ENCODE results near the gene EFCAB7. TPM values are rescaled to one million over a fixed set of nuclear protein-coding genes. Genes with fewer than 3 reads are reported as not detected.
A peak's percentile ranks its signal among the peaks of the same experiment; 100 is the strongest.

Gene EFCAB7
- total RNA-seq, 1 experiment from 2014 or later: 9.6 TPM

DNA sequence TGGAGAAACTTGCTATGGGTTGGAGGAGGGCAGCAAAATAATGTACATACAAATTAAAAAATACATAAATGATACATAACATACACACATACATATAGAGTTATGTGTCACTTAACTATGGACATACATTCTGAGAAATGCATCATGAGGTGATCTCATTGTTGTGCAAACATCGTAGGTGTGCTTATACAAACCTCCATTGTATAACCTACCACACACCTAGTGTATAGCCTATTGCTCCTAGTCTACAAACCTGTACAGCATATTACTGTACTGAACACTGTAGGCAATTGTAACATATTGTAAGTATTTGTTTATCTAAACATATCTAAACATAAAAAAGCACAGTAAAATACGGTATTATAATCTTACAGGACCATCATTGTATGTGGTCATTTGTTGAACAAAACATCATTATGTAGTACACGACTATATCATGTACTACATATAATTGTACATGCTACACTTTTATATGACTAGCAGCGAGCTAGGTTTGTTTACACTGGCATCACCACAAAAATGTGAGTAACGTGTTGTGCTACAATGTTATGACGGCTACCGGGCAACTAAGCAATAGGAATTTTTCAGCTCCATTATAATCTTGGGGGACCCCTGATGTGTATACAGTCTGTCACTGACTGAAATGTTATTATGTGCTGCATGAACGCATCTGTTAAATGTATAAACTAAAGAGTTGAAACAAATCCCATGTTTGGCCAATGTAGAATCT, 35.8 kb upstream of the EFCAB7 start:
- intact Hi-C loops (cut with micrococcal nuclease; ENCODE audit: unreplicated experiment): no loop called here
- CTCF ChIA-PET: interaction anchor here (0.6 kb wide), 1 partner anchor 552 kb away, joined by 3 read pairs; no protein-coding TSS in a partner anchor

DNA sequence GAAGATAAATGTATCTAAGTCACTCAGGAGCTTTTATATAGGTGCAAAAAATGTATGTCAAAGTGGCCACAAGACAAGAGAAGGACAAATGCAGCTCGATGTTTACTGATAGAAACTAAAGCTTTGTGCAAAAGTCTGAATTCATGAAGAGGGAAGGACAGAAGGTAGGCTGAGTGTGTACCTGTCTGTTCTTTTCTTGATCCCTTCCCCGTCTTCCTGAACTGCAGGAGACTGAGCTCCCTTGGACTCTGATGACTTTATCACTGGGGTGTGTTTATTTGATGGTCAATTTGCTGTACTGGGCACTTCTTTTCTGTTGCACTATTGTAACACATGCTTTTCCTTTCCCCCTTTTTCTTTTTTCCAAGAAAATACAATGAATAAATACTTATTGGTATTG, 25.7 kb upstream of the EFCAB7 start:
- TF ChIP-seq, protein P1, sequence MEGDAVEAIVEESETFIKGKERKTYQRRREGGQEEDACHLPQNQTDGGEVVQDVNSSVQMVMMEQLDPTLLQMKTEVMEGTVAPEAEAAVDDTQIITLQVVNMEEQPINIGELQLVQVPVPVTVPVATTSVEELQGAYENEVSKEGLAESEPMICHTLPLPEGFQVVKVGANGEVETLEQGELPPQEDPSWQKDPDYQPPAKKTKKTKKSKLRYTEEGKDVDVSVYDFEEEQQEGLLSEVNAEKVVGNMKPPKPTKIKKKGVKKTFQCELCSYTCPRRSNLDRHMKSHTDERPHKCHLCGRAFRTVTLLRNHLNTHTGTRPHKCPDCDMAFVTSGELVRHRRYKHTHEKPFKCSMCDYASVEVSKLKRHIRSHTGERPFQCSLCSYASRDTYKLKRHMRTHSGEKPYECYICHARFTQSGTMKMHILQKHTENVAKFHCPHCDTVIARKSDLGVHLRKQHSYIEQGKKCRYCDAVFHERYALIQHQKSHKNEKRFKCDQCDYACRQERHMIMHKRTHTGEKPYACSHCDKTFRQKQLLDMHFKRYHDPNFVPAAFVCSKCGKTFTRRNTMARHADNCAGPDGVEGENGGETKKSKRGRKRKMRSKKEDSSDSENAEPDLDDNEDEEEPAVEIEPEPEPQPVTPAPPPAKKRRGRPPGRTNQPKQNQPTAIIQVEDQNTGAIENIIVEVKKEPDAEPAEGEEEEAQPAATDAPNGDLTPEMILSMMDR (IDR thresholded peaks at IDR 0.05; ENCODE audit: unreplicated experiment): no peak
- H3K4me1 Mint-ChIP-seq (ENCODE audit: low read depth, unreplicated experiment): no peaks in the 10 kb centered on the region
- no peaks in the 10 kb centered on the region for H3K36me3 Mint-ChIP-seq (ENCODE audit: insufficient read depth, unreplicated experiment)
- no peak overlapping the region for H3K4me3 Mint-ChIP-seq (ENCODE audit: low read depth, unreplicated experiment)
- no peaks in the 10 kb centered on the region for H3K27me3 Mint-ChIP-seq (ENCODE audit: unreplicated experiment)
- H3K9me3 Mint-ChIP-seq (ENCODE audit: low read depth, unreplicated experiment): peaks cover 3% of the 10 kb centered on the region
- CTCF ChIA-PET: no interaction called here
- BruUV-seq (replicated peaks): no TSS peak
- no peak overlapping the region for H3K27ac Mint-ChIP-seq (ENCODE audit: unreplicated experiment)
- no peak for DNase-seq
- intact Hi-C loops (cut with micrococcal nuclease; ENCODE audit: unreplicated experiment): no loop called here

More for the DNA sequence above, 35.8 kb upstream of the EFCAB7 start:
- H3K27ac Mint-ChIP-seq (ENCODE audit: unreplicated experiment): no peak overlapping the region
- BruUV-seq (replicated peaks): no TSS peak
- no peak overlapping the region for H3K4me3 Mint-ChIP-seq (ENCODE audit: low read depth, unreplicated experiment)
- no peaks in the 10 kb centered on the region for H3K9me3 Mint-ChIP-seq (ENCODE audit: low read depth, unreplicated experiment)
- H3K27me3 Mint-ChIP-seq (ENCODE audit: unreplicated experiment): no peaks in the 10 kb centered on the region
- no peaks in the 10 kb centered on the region for H3K36me3 Mint-ChIP-seq (ENCODE audit: insufficient read depth, unreplicated experiment)
- DNase-seq: no peak
- no peaks in the 10 kb centered on the region for H3K4me1 Mint-ChIP-seq (ENCODE audit: low read depth, unreplicated experiment)
- TF ChIP-seq, protein P1 (IDR thresholded peaks at IDR 0.05; ENCODE audit: unreplicated experiment): no peak

DNA sequence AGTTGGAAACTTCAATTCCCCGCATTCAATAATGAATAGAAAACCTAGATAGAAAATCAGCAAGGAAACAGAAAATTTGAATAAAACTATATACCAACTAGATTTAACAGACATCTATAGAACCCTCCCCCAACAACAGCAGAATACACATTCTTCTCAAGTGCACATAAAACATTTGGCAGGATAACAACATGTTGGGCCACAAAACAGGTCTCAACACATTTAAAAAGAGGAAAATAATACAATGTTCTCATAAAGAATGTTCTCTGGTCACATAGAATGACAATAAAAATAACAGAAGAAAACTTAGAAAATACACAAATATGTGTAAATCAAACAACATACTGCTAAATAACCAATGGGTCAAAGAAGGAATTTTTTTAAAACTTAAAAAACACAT, 25.2 kb upstream of the EFCAB7 start:
- H3K36me3 Mint-ChIP-seq (ENCODE audit: insufficient read depth, unreplicated experiment): no peaks in the 10 kb centered on the region
- no TSS peak for BruUV-seq (replicated peaks)
- H3K27me3 Mint-ChIP-seq (ENCODE audit: unreplicated experiment): no peaks in the 10 kb centered on the region
- no peaks in the 10 kb centered on the region for H3K4me1 Mint-ChIP-seq (ENCODE audit: low read depth, unreplicated experiment)
- no peak for DNase-seq
- intact Hi-C loops (cut with micrococcal nuclease; ENCODE audit: unreplicated experiment): no loop called here
- peaks cover 3% of the 10 kb centered on the region for H3K9me3 Mint-ChIP-seq (ENCODE audit: low read depth, unreplicated experiment)
- TF ChIP-seq, protein P1 (IDR thresholded peaks at IDR 0.05; ENCODE audit: unreplicated experiment): no peak
- H3K27ac Mint-ChIP-seq (ENCODE audit: unreplicated experiment): no peak overlapping the region
- H3K4me3 Mint-ChIP-seq (ENCODE audit: low read depth, unreplicated experiment): no peak overlapping the region
- CTCF ChIA-PET: interaction anchor here (0.6 kb wide), 1 partner anchor 482 kb away, joined by 3 read pairs; no protein-coding TSS in a partner anchor

DNA sequence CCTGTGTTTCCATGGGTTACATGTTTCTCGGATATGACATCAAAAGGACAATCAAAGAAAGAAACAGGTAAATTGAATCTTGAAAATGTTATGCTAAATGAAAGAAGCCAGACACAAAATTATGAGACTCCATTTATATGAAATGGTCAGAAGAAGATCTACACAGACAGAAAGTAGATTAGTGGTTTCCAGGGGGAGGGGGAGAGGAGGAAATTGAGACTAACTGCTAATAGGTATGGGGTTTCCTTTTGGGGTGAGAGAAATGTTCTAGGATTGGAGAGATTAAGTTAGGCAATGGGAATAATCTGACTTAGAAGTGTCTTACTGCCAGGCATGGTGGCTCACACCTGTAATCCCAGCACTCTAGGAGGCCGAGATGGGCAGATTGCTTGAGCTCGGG, 22.1 kb upstream of the EFCAB7 start:
- TF ChIP-seq, protein P1 (IDR thresholded peaks at IDR 0.05; ENCODE audit: unreplicated experiment): no peak
- BruUV-seq (replicated peaks): no TSS peak
- no peak for DNase-seq
- peaks cover 7% of the 10 kb centered on the region for H3K9me3 Mint-ChIP-seq (ENCODE audit: low read depth, unreplicated experiment)
- intact Hi-C loops (cut with micrococcal nuclease; ENCODE audit: unreplicated experiment): no loop called here
- H3K4me3 Mint-ChIP-seq (ENCODE audit: low read depth, unreplicated experiment): no peak overlapping the region
- CTCF ChIA-PET: no interaction called here
- peak overlapping the region; percentile 7 for H3K27ac Mint-ChIP-seq (ENCODE audit: unreplicated experiment)
- H3K27me3 Mint-ChIP-seq (ENCODE audit: unreplicated experiment): no peaks in the 10 kb centered on the region
- no peaks in the 10 kb centered on the region for H3K4me1 Mint-ChIP-seq (ENCODE audit: low read depth, unreplicated experiment)
- no peaks in the 10 kb centered on the region for H3K36me3 Mint-ChIP-seq (ENCODE audit: insufficient read depth, unreplicated experiment)
